ENCODE measurements around the gene TLR8.

Gene TLR8

DNA sequence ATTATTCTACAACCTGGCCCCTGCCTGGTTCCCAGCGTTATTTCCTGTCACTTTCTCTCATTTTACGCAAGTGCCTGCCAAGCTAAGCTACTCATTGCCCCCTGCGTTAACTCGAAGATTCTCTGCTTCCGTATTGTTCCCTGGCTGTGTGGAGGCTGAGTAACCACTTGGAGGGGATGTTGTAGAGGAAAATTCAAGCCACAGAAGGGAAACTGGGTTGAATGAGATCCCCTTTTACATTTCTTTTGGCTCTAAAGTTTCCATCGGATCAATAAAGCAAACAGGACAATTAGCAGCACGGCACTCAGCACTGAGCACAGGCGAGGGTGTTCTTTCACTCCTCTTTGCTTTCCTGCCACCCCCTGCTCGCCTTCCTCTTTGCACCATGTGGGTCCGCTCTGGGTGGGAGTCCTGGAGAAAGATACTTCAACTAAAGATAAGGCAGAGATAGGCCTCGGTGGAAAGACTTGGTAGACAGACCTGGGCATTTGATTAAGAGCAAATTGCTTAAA, 64.3 kb downstream of the TLR8 start:
- DNase-seq = peak; percentile 16

DNA sequence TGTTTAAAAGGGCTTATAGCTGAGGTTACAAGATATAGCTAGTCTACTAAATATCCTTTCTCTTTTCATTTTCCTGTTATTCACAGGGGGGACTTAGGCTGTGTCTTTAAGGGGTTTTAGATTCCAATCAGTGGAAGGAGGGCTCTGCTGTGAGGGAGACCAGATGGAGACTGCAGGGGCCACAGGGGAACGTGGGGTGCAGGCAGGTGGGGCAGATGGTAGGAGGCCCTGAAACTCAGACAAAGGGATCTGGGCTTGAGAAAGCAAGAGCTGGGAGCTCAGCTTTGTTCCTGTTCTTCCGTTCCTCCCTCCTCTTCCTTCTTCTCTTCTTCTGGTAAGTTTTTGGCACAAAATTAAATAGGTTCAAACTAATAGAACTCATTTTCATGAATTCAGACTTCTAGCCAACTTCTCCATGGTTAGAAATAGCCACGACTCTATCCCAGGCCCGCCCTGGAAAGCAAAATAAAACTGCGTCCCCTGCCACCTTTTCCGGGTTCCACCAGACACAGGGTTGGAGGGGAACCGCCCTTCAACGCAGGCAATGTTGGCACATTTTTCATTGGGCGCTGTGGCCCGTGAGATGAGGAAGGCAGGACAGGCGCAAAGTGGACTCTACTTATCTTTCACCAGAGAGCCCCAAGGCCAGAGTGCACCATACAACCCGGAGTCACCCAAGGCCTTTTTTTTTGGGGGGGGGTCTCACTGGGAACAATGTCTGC, 65.0 kb downstream of the TLR8 start:
- DNase-seq = no peak

DNA sequence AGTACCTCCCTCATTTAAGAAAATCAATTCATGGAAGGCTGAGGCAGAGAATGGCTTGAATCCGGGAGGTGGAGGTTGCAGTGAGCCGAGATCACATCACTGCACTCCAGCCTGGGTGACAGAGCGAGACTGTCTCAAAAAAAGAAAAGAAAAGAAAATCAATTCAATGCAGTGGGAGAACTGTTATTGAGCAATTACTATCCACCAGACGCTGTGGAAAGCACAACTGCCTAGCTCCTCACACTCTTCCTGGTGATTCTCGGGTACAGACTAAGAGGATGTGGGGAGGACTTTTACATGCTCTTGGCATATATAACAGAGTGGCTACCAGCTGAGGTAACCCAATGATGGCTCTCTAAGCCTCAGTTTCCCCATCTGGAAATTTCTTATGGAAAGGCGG, 65.8 kb downstream of the TLR8 start:
- no peak for DNase-seq

All from NCI-H748 treated with DMSO at 0.1 percent for 48 hours (cell line).